ENCODE measurements around the gene DIAPH3. TPM values are rescaled to one million over a fixed set of nuclear protein-coding genes. Genes with fewer than 3 reads are reported as not detected.

DIAPH3 gene
- total RNA-seq, 2 donors from 2014 or later = 0.27 to 2.4 TPM

- intact Hi-C loops (cut with DNase I) = no loop called here
- Histone ChIP-seq H3K4me1 (replicated peaks) (no peaks in the 10 kb centered on the region), H3K27ac (no peak overlapping the region), H3K27me3 (replicated peaks; ENCODE audit: insufficient read depth) (no peaks in the 10 kb centered on the region), H3K36me3 (no peaks in the 10 kb centered on the region), H3K9me3 (no peaks in the 10 kb centered on the region), H3K4me3 (no peak overlapping the region)
- DNase-seq (ENCODE audit: low spot score) = no peak
- 91% methylated on average over 4 of the region's 4 CpGs for WGBS
- no peak for TF ChIP-seq POLR2A (IDR thresholded peaks at IDR 0.05)
- no peak for TF ChIP-seq CTCF (IDR thresholded peaks at IDR 0.05)
- no peak for TF ChIP-seq POLR2AphosphoS5 (IDR thresholded peaks at IDR 0.05)
These were observed 474.7 kb downstream of the DIAPH3 start for GRCh38 chr13:59689057-59689456.

GRCh38 chr13:59686798-59687394 lies 476.8 kb downstream of the DIAPH3 start:
- Histone ChIP-seq H3K4me3 (no peak overlapping the region), H3K27ac (no peak overlapping the region), H3K36me3 (no peaks in the 10 kb centered on the region), H3K27me3 (replicated peaks; ENCODE audit: insufficient read depth) (no peaks in the 10 kb centered on the region), H3K9me3 (no peaks in the 10 kb centered on the region), H3K4me1 (replicated peaks) (no peaks in the 10 kb centered on the region)
- intact Hi-C loops (cut with DNase I) = no loop called here
- no peak for TF ChIP-seq POLR2AphosphoS5 (IDR thresholded peaks at IDR 0.05)
- no peak for TF ChIP-seq POLR2A (IDR thresholded peaks at IDR 0.05)
- TF ChIP-seq CTCF (IDR thresholded peaks at IDR 0.05) = no peak
- no peak for DNase-seq (ENCODE audit: low spot score)
- WGBS = 34% methylated on average over 2 of the region's 2 CpGs

GRCh38 chr13:59684105-59684504 lies 479.6 kb downstream of the DIAPH3 start:
- H3K4me3 ChIP-seq = no peak overlapping the region
- no peaks in the 10 kb centered on the region for H3K4me1 ChIP-seq (replicated peaks)
- TF ChIP-seq POLR2A (IDR thresholded peaks at IDR 0.05) (no peak), POLR2AphosphoS5 (IDR thresholded peaks at IDR 0.05) (no peak), CTCF (IDR thresholded peaks at IDR 0.05) (no peak)
- DNase-seq (ENCODE audit: low spot score) = no peak
- H3K36me3 ChIP-seq = no peaks in the 10 kb centered on the region
- no peaks in the 10 kb centered on the region for H3K27me3 ChIP-seq (replicated peaks; ENCODE audit: insufficient read depth)
- no peak overlapping the region for H3K27ac ChIP-seq
- intact Hi-C loops (cut with DNase I) = loop anchor here (5.0 kb wide), 1 partner anchor 223 kb away; no protein-coding TSS in a partner anchor
- no peaks in the 10 kb centered on the region for H3K9me3 ChIP-seq
- WGBS = 65% methylated on average over 5 of the region's 5 CpGs

- no peak for TF ChIP-seq CTCF (IDR thresholded peaks at IDR 0.05)
- no peak for TF ChIP-seq POLR2AphosphoS5 (IDR thresholded peaks at IDR 0.05)
- no peak for TF ChIP-seq POLR2A (IDR thresholded peaks at IDR 0.05)
- no peaks in the 10 kb centered on the region for H3K27me3 ChIP-seq (replicated peaks; ENCODE audit: insufficient read depth)
- no peak for DNase-seq (ENCODE audit: low spot score)
- no peak overlapping the region for H3K27ac ChIP-seq
- no peaks in the 10 kb centered on the region for H3K9me3 ChIP-seq
- 86% methylated on average over 1 of the region's 1 CpG for WGBS
- intact Hi-C loops (cut with DNase I) = loop anchor here (5.0 kb wide), 1 partner anchor 226 kb away; no protein-coding TSS in a partner anchor
- H3K4me1 ChIP-seq (replicated peaks) = no peaks in the 10 kb centered on the region
- H3K4me3 ChIP-seq = no peak overlapping the region
- H3K36me3 ChIP-seq = no peaks in the 10 kb centered on the region
These were observed 482.0 kb downstream of the DIAPH3 start for GRCh38 chr13:59681636-59682311.

All from prostate gland (tissue), 2 donors.